WTC11 (cell line): ENCODE results near the gene SUSD4.

ENCODE experiments used
- CTCF ChIP-seq: fragments of 200-600 bp; IDR thresholded peaks from 2 replicates; pipeline ENCODE4 v1.8.0; 2022; ENCODE audit warnings: antibody characterized with exemption
- FOXK1 ChIP-seq: sonication (generic); formaldehyde crosslinking; IDR thresholded peaks from 2 replicates; pipeline ENCODE4 v1.8.0; 2022; ENCODE audit warnings: mild to moderate bottlenecking, moderate library complexity, missing genetic modification reagents
- FOXP4 ChIP-seq: sonication (generic); formaldehyde crosslinking; IDR thresholded peaks from 2 replicates; pipeline ENCODE4 v1.8.0; 2022; ENCODE audit warnings: mild to moderate bottlenecking, missing genetic modification reagents
- NFYB ChIP-seq: sonication (generic); formaldehyde crosslinking; conservative IDR thresholded peaks from 2 replicates; pipeline ENCODE4 v1.8.0; 2022; ENCODE audit warnings: low read depth, missing genetic modification reagents
- PRDM15 ChIP-seq: sonication (generic); formaldehyde crosslinking; IDR thresholded peaks from 2 replicates; pipeline ENCODE4 v1.8.0; 2022; ENCODE audit warnings: missing genetic modification reagents
- PREB ChIP-seq: sonication (generic); formaldehyde crosslinking; IDR thresholded peaks from 2 replicates; pipeline ENCODE4 v1.8.1; 2022; ENCODE audit warnings: mild to moderate bottlenecking, missing genetic modification reagents, moderate library complexity, borderline replicate concordance
- SMAD3 ChIP-seq: sonication (generic); formaldehyde crosslinking; IDR thresholded peaks from 2 replicates; pipeline ENCODE4 v1.8.0; 2022; ENCODE audit warnings: missing genetic modification reagents, mild to moderate bottlenecking, borderline replicate concordance
- SP1 ChIP-seq: sonication (generic); formaldehyde crosslinking; conservative IDR thresholded peaks from 2 replicates; pipeline ENCODE4 v1.8.1; 2022; ENCODE audit warnings: missing genetic modification reagents
- STAT6 ChIP-seq: sonication (generic); formaldehyde crosslinking; conservative IDR thresholded peaks from 2 replicates; pipeline ENCODE4 v1.8.1; 2023; ENCODE audit warnings: mild to moderate bottlenecking, low read depth, missing genetic modification reagents, moderate library complexity
- TEAD4 ChIP-seq: sonication (generic); formaldehyde crosslinking; IDR thresholded peaks from 2 replicates; pipeline ENCODE4 v1.8.0; 2022; ENCODE audit warnings: mild to moderate bottlenecking, missing genetic modification reagents
- ZBTB43 ChIP-seq: sonication (generic); formaldehyde crosslinking; IDR thresholded peaks from 2 replicates; pipeline ENCODE4 v1.8.1; 2023; ENCODE audit warnings: mild to moderate bottlenecking, missing genetic modification reagents
- ZNF512 ChIP-seq: sonication (generic); formaldehyde crosslinking; IDR thresholded peaks from 2 replicates; pipeline ENCODE4 v1.8.1; 2022; ENCODE audit warnings: missing genetic modification reagents, borderline replicate concordance

GRCh38 chr1:223378754-223379153 is 14.8 kb upstream of the SUSD4 start:
- no peak for TF ChIP-seq FOXP4
- no peak for TF ChIP-seq ZNF512
- TF ChIP-seq ZBTB43 (CRISPR knock-in tag) = no peak
- TF ChIP-seq SMAD3 = no peak
- TF ChIP-seq TEAD4 (CRISPR knock-in tag) = no peak
- TF ChIP-seq NFYB (CRISPR knock-in tag) = no peak
- TF ChIP-seq FOXK1 (CRISPR knock-in tag) = no peak
- no peak for TF ChIP-seq STAT6
- TF ChIP-seq PREB (CRISPR knock-in tag) = no peak
- no peak for TF ChIP-seq CTCF
- no peak for TF ChIP-seq PRDM15 (CRISPR knock-in tag)
- no peak for TF ChIP-seq SP1 (CRISPR knock-in tag)
